GM18519 (cell line): Measurements from ENCODE around the gene MYMX.
"Not testable (repeated sequence)": the region's sequence is repeated elsewhere in the genome, so short reads cannot be mapped to it uniquely, and the experiment has no call there.

Experiments
- ATAC-seq: cut with Tn5 transposase; IDR thresholded peaks from one replicate; pipeline ENCODE4 v1.9.1; 2021; ENCODE audit warnings: mild to moderate bottlenecking, moderate library complexity; ENCODE audit not compliant: unreplicated experiment, low FRiP score

MYMX gene

GRCh38 chr6:44216677-44217331, at the start of gene MYMX:
Gene MYMX (plus strand): TSS chr6:44216926. CDS start chr6:44217472, 546 bp downstream.
- no peak for ATAC-seq

- no peak for ATAC-seq
Observed at GRCh38 chr6:44167567-44167966, 49.2 kb upstream of the MYMX start.

- no peak for ATAC-seq
Observed at GRCh38 chr6:44169154-44169553, 47.6 kb upstream of the MYMX start.

GRCh38 chr6:44169886-44170570, 46.7 kb upstream of the MYMX start:
- ATAC-seq = no peak

- ATAC-seq = no peak
Observed at GRCh38 chr6:44171899-44172546, 44.7 kb upstream of the MYMX start.

GRCh38 chr6:44172731-44173500, 43.8 kb upstream of the MYMX start:
- ATAC-seq = no peak

- no peak for ATAC-seq
Observed at GRCh38 chr6:44176130-44176761, 40.5 kb upstream of the MYMX start.

GRCh38 chr6:44176762-44177509, 39.8 kb upstream of the MYMX start:
- no peak for ATAC-seq

- no peak for ATAC-seq
Observed at GRCh38 chr6:44177691-44178423, 38.9 kb upstream of the MYMX start.

GRCh38 chr6:44178424-44179071, 38.2 kb upstream of the MYMX start:
- ATAC-seq = no peak

- no peak for ATAC-seq
Observed at GRCh38 chr6:44179072-44179536, 37.6 kb upstream of the MYMX start.

- ATAC-seq = no peak
Observed at GRCh38 chr6:44179648-44180047, 37.1 kb upstream of the MYMX start.

- ATAC-seq = no peak
Observed at GRCh38 chr6:44180406-44180805, 36.3 kb upstream of the MYMX start.

GRCh38 chr6:44180886-44181285, 35.8 kb upstream of the MYMX start:
- no peak for ATAC-seq

GRCh38 chr6:44181784-44182183, 34.9 kb upstream of the MYMX start:
- not testable (repeated sequence) for ATAC-seq

- ATAC-seq = no peak
Observed at GRCh38 chr6:44182911-44183390, 33.8 kb upstream of the MYMX start.

- no peak for ATAC-seq
Observed at GRCh38 chr6:44183783-44184182, 32.9 kb upstream of the MYMX start.

- not testable (repeated sequence) for ATAC-seq
Observed at GRCh38 chr6:44185356-44185755, 31.4 kb upstream of the MYMX start.
